GM20431 (cell line): ENCODE results near the gene MYCBP2.
"Not testable (repeated sequence)": the region's sequence is repeated elsewhere in the genome, so short reads cannot be mapped to it uniquely, and the experiment has no call there.

ENCODE experiments used
- in situ Hi-C: fragments of 300-500 bp; cut with MseI, MboI; formaldehyde crosslinking; loops from one replicate; pipeline ENCODE4 v1.15.0; 2020; ENCODE audit warnings: low sequenced_read_pairs; ENCODE audit not compliant: unreplicated experiment

The MYCBP2 gene

GRCh38 chr13:77326905-77327604 lies at the start of gene MYCBP2:
TSS of gene MYCBP2 (minus strand) at chr13:77327094. CDS start at chr13:77326775, 319 bp downstream.
- in situ Hi-C loops = no loop called here

DNA sequence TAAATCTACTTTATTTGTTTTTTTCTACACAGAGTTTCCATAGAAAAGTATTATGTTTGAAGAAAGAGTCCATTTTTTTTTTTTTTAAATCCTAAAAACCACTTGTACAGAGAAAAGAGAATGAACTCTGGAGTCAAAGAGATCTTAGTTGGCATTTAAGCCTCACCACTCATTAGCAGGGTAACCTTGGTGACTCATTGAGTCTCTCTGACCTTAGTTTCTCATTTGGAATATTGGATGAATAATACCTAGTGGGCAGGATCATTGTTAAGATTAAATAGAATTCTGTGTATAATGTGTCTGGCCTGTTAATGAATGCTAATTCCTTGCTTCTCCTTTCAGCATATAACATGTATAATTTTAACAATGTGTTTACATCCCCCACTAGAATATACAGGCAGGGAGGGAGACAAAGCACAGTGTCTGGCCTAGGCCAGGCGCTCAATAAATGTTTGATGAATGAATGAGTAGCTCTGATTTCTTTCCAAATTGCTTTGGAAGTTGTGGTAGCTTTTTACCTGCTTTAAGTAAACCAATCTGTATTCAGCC lies 48.7 kb upstream of the MYCBP2 start:
- in situ Hi-C loops = no loop called here

GRCh38 chr13:77374786-77375185 lies 47.9 kb upstream of the MYCBP2 start:
- in situ Hi-C loops = no loop called here

DNA sequence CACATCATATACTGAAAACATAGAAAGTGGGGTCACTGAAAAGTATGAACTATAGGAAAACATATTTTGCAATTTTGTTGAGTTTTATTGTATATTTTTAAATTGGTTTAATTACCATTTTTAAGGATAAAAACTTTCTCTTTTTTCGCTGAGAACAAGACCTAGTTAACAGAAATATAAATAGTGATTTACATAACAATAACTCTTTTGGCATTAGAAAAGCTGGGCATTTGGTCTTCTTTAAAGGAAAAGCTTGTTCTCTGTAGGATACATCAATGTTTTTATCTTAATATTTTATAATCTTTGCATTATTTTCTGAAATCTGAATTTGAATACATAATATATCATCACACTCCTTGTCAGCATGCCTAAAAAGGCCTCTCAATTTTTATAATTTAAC lies 47.4 kb upstream of the MYCBP2 start:
- in situ Hi-C loops = no loop called here

DNA sequence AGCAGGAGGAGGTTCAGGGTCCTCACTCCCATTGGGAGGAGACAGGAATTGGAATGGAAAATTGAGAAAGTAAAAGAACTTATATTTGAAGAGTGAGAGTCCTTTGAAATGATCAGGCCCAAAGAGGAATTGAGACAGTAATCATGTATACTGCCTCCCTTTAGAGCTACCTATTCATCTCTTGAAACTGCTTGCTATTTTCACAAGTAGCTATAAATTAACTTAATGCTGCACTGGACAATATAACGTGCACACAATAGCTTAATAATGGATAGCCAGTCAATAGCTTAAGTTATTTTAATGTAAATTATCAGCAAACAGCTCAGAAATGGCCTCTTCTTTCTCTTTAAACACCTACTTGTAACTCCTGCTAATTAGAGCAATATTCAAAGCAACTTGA lies 46.6 kb upstream of the MYCBP2 start:
- in situ Hi-C loops = no loop called here

- in situ Hi-C loops = no loop called here
These were observed 45.4 kb upstream of the MYCBP2 start for GRCh38 chr13:77372275-77372674.

DNA sequence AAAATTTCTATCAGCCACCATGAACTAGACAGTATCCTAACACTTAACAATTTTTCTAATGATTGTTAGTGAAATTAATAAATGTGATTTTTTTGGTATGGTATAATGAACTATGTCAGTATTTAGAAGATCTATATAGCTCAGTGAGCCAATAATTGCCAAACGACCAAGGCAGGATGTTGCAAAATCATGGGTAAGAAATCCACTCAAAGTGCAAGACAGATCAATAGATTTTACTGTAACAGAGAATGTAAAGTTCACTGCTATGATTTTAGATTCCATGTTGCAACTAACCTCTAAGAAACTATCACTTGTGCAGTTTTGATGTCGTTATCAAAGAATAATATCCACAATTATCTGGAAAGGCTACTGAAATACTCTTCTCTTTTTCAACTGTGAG lies 44.0 kb upstream of the MYCBP2 start:
- in situ Hi-C loops = no loop called here

DNA sequence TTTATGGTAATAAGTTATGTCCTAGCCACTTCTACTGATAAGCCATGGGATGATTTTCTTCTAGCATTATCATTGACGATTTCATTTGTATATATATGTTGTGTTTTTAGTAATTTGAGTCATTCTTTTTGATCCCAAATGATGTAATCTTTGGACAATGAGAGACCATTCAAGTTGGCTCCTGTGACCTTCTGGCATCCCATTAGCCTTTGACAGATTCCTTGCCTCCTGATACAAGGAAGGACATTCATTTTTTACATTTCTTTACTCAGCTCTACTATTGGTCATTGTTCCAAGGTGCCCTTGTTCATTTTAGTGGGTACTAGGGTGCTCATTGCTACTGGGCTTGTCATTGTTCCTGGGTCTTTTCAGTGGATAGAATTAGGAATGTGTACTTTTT lies 35.3 kb upstream of the MYCBP2 start:
- in situ Hi-C loops = no loop called here

- in situ Hi-C loops = no loop called here
These were observed 33.3 kb upstream of the MYCBP2 start for GRCh38 chr13:77360032-77360685.

DNA sequence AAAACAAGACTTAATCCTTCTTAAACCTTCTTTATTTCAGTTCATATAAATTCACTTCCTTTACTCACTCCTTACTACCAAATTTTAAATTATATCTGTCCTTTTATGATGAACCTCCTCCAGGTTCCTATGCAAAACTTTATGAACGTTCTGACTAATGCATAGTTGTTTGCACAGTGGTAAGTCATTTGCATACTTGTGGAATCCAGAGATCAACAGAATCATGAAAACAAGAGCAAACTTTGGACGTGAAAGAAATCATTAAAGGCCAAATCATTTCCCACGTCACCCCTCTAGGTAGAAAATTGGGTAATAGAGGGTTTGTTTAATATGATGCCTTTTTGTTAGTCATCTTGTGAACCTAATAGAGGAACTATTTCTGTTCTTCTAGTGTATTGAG lies 32.3 kb upstream of the MYCBP2 start:
- in situ Hi-C loops = no loop called here

DNA sequence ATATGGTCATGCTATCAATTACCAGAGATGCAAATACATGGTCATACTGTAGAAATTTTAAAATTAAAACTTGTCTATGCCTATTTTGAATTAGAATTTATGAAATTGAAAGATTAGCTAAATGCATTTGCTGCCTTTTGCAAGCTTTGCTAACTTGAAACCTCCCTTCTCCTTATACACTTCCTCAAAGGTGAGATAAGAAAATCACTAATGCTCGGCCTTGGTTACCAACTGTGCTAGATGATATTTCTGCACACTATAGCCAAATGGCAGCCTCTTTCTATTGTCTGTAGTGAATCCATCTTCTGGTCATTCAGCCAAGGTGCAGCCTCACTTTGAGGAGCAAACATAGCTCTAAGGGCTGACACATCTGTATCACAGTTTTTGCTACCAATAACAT lies 31.1 kb upstream of the MYCBP2 start:
- in situ Hi-C loops = no loop called here

DNA sequence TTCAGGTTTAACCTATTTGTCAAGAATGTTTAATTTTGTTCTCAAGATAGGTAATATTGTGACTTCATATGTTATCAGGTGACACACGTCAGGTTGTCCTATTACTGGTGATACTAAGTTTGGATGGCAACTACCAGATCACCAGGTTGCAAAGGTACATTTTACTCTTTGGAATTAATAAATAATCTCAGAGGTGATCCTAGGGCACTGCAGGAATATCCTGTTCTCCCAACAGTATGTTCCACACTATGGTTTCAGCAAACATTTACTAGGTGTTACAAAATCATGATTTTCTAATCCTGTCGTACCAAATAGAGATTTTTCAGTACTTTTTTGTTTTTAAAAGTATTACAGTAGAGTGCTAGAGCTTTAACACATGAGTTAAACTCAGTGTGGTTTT lies 29.3 kb upstream of the MYCBP2 start:
- in situ Hi-C loops = no loop called here

- in situ Hi-C loops = no loop called here
These were observed 27.1 kb upstream of the MYCBP2 start for GRCh38 chr13:77353995-77354394.

GRCh38 chr13:77351315-77351714 lies 24.4 kb upstream of the MYCBP2 start:
- in situ Hi-C loops = no loop called here

- in situ Hi-C loops = no loop called here
These were observed 23.9 kb upstream of the MYCBP2 start for GRCh38 chr13:77350811-77351210.

- in situ Hi-C loops = no loop called here
These were observed 22.5 kb upstream of the MYCBP2 start for GRCh38 chr13:77349365-77349764.

GRCh38 chr13:77347351-77347750 lies 20.5 kb upstream of the MYCBP2 start:
- in situ Hi-C loops = not testable (repeated sequence)

DNA sequence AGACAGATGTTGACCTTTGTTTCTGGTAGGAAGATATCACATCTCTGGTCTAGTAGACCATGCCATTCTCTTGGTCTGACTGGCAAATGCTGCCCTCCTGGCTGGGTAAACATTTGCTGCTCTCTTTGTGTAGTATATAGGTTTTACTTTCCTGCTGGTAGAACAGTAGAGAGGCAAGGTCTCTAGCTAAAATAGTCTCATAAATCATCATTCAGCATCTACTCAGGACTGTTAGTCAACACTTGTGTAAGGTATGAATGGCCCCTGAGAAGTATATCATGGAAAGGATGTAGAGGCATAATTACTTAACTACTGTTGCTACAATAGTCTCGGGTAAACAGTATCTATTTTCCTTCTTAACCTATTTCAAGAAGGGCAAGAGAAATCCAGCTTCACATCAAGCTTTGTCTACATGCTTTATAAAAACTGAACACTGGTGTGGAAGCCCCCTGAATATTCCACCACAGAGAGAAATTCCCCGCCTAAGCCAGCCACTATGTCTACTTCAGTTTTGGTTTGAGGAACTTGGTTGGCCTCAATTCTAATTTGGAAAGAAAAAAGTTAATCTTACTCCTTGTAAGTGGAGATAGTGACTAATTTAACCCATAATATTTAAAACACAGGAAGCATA lies 18.4 kb upstream of the MYCBP2 start:
- in situ Hi-C loops = no loop called here

DNA sequence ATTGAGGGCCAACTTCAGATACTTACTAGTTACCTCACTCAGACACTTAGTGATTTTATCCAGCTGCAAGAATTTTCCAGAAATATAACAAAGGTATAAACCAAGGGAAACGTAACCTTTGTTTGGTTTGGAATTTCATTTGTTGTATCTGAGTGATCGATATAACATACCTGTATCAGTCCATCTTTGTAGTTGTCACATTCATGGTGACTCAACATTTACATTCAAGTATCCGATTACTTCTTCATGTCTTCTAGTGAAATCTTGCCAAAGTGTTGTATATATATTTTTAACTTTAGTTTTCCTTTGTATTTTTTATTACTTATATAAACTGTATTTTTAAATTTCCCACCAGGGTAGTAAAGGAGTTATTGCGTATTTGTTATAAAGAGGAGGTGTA lies 16.9 kb upstream of the MYCBP2 start:
- in situ Hi-C loops = no loop called here

DNA sequence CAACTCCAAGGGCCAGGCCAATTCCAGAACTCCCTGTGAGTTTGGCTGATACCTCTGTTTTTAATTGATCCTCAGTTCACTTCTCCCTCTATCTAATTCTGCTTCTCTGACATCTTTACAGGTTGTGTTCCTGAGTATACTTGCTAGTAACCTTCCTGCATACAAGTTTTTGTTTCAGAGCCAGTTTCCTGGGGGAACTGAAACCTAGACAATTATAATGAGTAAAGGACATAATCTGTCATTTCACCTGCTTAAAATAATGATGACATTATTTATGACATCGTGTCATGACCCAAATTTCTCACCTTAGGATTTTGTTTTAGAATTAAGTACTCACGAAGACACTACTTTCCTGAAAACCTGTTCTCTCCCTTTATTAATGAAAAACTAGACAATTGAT lies 12.5 kb upstream of the MYCBP2 start:
- in situ Hi-C loops = no loop called here

DNA sequence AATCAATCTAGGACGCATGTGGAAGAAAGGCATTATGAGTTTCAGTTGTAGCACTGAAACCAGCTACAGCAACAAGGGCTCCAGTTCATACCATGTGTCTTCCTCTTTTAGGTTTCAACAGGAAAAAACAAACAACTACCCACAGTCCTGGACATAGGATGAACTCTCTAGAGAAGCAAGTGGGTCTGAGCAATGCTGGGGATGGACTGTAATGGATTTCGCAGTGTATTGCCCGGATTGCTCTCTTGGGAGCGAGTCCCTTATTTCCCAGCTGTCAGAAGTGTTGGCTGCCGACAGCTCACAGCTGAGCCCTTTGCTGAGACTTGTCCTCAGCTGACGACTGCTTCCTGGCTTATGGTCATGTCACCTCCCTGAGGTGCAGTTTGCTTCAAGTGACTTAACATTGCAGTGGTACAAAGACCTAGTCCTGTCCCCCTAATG lies 12.1 kb upstream of the MYCBP2 start:
- in situ Hi-C loops = no loop called here
